HG02798 (cell line): ENCODE results near the gene LHFPL6.
A peak's percentile ranks its signal among the peaks of the same experiment; 100 is the strongest.

Source experiments
- ATAC-seq: cut with Tn5 transposase; IDR thresholded peaks from one replicate; pipeline ENCODE4 v1.9.1; 2021; ENCODE audit warnings: mild to moderate bottlenecking; ENCODE audit not compliant: unreplicated experiment, poor library complexity

The LHFPL6 gene

GRCh38 chr13:39524795-39525194, 78.2 kb downstream of the LHFPL6 start:
- ATAC-seq = no peak

- ATAC-seq = no peak
Measured at GRCh38 chr13:39522329-39522728, 80.7 kb downstream of the LHFPL6 start.

GRCh38 chr13:39521701-39522100, 81.3 kb downstream of the LHFPL6 start:
- no peak for ATAC-seq

- ATAC-seq = no peak
Measured at GRCh38 chr13:39516096-39516495, 86.9 kb downstream of the LHFPL6 start.

GRCh38 chr13:39515224-39515714, 87.7 kb downstream of the LHFPL6 start:
- ATAC-seq = no peak

GRCh38 chr13:39512687-39513086, 90.3 kb downstream of the LHFPL6 start:
- ATAC-seq = no peak

GRCh38 chr13:39510316-39510695, 92.7 kb downstream of the LHFPL6 start:
- ATAC-seq = peak; percentile 80

GRCh38 chr13:39509616-39510315, 93.2 kb downstream of the LHFPL6 start:
- ATAC-seq = peak; percentile 8

GRCh38 chr13:39506559-39507390, 96.2 kb downstream of the LHFPL6 start:
- ATAC-seq = no peak

GRCh38 chr13:39505151-39505550, 97.8 kb downstream of the LHFPL6 start:
- ATAC-seq = no peak

- no peak for ATAC-seq
Measured at GRCh38 chr13:39503048-39503447, 99.9 kb downstream of the LHFPL6 start.

GRCh38 chr13:39501702-39502324, 101.2 kb downstream of the LHFPL6 start:
- ATAC-seq = no peak

- ATAC-seq = no peak
Measured at GRCh38 chr13:39499604-39500003, 103.4 kb downstream of the LHFPL6 start.

GRCh38 chr13:39498471-39499114, 104.4 kb downstream of the LHFPL6 start:
- ATAC-seq = no peak

GRCh38 chr13:39496506-39496905, 106.5 kb downstream of the LHFPL6 start:
- no peak for ATAC-seq

GRCh38 chr13:39494633-39495032, 108.4 kb downstream of the LHFPL6 start:
- ATAC-seq = no peak

GRCh38 chr13:39494006-39494405, 109.0 kb downstream of the LHFPL6 start:
- no peak for ATAC-seq

- ATAC-seq = no peak
Measured at GRCh38 chr13:39490136-39490535, 112.9 kb downstream of the LHFPL6 start.

- ATAC-seq = no peak
Measured at GRCh38 chr13:39486758-39487157, 116.2 kb downstream of the LHFPL6 start.

- no peak for ATAC-seq
Measured at GRCh38 chr13:39485314-39485700, 117.7 kb downstream of the LHFPL6 start.
